NCI-H1417 treated with DMSO at 0.1 percent for 48 hours (cell line): Measurements from ENCODE around the gene MTUS2.

Source experiments
- DNase-seq: peaks from one replicate; lab custom pipeline; 2025; lab: John Stamatoyannopoulos, UW

Gene MTUS2

DNA sequence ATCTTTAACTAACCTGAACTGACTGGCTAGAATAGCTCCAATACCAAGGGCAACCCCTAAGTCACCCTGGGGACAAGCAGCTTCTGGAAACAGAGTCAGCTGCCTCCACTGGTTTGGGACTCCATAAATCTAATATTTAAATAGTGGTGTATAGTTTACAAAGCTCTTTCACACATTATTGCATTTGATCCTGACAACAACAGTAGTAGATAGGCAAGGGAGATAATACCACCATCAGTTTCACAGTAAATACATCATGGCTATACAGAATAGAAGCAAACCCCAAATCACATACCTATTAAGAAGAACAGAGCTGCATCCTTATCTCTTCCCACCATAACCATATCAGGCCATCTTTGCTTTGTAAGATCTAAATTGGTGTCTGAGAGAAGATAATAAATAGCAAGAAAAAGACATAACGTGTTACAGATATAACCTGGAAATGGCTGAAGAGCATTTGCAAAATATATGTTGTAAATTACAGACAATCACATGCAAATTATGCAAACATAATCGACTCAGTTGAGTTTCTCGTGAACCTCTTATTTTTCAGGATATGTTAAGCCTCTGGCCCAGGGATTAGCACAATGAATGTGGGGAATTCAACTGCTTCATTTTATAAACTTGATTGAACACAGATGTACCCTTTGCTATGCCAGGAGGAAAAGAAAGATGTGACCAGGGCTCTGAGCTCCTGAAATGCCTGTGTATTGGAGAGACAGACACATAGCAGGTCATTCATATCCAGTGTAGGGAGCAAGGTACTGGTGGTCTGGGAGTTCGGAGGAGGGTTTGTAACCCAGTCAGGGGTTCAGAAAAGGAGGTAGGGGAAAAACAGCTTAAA, 632.9 kb downstream of the MTUS2 start:
- DNase-seq, result no peak

DNA sequence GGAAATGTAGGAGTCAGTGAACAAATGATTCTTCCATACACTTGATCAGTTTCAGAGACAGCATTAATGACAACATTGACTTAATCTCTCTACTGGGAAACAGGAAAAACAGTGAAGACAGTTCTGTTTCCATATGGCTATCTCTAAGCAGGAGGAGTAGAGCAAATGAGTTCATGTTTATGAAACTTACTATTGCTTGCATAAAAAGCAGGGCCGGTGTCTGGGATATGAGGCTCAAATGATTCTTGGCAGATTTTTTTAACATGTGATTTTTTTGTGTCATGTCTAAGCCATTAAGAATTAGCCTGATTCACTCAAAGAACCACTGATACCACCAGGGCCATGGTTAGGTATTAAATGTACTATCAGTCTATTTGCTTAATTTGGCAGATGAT, 633.5 kb downstream of the MTUS2 start:
- DNase-seq, result no peak

DNA sequence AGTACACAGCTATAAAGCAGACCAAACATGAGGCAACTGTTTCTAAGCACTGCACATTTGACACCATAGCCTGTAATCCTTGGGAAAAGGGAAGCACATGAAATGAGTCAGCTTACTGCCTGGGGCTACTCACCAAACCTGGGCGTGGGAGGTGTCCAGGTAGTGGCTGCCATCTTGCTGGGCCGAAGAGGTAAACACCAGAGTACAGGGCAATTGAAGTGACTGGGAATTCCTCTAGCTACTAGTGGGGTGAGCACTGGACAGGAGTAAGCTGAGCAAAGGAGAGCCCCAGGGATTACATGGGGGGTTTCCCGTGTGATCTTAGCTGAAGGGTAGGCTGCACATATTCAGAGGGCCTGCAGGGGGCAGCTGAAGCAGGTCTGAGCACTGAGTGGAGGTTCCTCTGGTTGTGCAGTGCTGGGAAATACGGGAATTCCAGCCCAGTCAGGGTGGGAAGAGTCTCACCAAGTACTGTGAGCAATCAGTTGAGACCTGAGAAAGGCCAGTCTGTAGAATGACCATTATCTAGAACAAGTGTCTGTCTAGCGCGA, 634.9 kb downstream of the MTUS2 start:
- DNase-seq, result no peak

DNA sequence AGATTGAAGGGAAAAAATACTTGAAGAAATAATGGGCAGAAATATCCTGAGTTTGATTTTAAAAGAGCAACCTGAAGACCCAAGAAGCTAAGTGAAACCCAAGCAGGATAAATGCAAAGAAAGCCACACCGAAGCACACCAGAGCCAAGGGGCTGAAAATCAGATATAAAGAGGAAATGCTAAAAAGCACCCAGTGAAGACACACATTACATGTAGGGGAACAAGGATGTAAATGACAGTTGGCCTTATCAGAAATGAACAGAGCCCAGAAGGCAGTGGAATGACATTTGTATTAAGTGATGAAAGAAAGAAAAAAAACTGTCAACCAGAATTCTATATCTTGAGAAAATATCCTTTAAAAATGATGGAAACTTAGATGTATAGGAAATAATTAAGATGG, 636.3 kb downstream of the MTUS2 start:
- no peak for DNase-seq

DNA sequence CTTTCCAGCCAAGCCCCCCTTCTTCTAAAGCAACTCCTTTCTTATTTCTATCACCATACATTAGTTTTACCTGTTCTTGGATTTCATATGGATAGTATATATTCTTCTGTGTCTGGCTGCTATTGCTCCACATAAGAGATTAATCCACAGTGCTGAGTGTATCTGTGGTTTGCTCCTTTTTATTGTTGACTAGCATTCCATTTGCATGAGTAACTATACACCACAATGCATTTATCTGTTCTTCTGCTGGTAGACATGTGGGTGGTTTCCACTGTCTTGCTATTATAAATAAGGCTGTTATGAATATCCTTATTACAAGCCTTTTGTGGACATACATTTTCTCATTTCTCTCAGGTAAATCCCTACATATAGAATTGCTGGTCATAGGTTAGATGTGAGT, 637.2 kb downstream of the MTUS2 start:
- DNase-seq, result no peak

DNA sequence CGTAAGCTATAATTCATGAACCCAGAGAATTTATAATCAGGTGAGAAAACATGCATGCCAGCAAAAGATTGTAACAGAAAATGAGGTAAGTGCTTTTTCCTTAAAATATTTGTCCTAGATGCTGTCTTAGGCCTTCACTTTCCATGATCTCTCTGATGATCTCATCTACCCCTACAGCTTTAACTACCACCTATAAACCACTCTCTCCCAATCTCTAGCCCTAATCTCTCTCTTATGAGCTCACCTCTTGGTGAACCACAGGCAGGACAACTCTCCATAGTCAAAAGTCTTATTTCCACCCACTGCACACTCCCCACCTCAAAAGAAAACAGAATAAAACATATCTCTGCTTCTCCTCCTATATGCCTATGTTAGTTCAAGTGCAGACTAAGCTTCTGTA, 638.3 kb downstream of the MTUS2 start:
- DNase-seq, result no peak

DNA sequence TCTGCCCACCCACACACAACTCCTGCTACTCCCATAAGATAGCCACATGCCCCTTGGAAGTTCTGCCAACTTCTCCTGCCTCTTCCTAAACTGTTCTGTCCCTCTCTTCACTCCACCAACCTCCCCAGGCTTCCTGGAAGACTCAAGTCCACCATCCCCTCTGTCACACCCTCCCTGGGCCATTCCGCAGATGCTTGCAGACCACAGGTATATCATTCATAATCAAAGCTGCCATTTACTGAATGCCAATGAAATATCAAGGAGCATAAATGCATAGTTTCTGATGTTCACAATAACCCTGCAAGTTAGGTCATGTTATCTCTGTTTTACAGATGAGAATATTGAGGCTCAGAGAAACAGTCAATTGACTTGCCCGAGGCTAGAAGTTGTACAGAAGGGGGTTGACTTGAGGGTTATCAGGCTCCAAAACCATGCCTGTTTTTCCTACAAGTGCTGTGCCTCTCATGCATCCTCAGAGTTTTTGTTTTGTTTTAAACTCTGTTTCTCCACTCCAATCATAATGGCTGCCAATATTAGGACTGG, 639.7 kb downstream of the MTUS2 start:
- DNase-seq, result no peak

DNA sequence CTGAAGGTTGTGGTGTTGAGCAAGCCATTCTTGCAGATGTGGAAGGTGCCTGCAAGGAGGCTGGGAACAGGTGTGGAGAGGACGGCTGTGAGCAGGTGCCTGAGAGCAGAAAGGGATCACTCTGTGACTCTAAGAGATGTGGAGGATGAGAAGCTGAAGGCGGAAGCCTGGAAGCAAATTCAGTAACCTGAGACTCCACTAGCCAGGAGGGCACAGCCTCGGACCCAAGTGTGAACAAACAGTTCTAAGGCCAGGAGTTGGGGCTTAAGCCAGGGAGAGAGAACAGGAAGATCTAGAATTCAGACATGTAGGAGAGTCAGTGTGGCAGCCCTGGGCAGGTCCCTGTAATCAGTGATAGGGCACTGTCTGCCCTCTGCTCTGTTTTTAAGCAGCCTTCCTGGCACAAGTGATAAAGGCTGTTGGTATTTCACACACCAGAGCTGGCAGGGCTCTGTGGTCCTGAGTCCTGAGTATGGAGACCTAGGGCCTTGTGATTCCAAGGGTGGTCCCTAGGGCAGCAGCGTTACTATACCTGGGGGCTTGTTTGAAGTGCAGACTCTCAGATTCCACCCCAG, 644.1 kb downstream of the MTUS2 start:
- DNase-seq, result no peak

DNA sequence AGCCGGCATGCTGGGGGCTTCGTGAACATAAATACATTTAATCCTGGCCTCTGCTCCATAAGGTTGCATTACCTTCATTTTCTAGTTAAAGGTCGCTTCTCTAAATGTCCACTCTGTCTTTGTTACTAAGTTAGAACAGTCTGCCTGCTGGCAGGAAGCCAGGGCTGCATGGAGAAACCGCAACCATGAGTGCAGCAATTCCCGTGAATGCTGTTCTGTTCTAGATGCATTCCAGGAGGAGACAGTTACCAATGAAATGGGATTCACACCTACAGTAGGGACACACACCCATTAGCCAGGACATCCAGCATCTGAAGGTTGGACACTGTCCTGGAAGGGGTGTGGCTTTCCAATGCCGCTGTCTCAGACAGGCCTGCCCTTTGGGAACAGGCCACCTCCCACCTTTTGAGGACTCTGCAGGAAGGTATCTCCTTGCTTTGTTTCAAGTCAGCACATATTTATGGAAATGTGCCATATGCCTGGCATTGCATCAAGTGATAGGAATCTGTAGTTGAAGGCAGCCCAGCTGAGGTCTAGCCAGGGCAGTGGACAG, 645.7 kb downstream of the MTUS2 start:
- no peak for DNase-seq

DNA sequence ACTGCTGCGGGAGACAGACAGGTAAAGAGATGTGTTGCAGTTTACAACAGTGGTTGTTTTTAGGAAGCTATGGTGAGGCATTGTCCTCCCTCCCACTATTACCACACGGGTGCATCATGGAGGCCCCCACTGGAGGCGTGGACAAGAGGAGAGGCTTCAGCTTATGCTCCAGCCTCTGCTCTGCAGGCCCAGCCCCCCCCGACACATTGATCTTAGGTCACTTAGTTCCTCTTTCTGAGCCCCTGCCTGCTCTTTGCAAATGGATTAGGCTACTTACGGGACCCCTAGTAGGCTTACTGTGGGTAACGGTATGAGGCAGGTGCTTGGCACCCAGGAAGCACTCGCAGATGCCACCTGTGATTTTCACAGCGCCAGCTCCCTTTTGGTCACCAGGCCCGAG, 651.4 kb downstream of the MTUS2 start:
- DNase-seq, result no peak

DNA sequence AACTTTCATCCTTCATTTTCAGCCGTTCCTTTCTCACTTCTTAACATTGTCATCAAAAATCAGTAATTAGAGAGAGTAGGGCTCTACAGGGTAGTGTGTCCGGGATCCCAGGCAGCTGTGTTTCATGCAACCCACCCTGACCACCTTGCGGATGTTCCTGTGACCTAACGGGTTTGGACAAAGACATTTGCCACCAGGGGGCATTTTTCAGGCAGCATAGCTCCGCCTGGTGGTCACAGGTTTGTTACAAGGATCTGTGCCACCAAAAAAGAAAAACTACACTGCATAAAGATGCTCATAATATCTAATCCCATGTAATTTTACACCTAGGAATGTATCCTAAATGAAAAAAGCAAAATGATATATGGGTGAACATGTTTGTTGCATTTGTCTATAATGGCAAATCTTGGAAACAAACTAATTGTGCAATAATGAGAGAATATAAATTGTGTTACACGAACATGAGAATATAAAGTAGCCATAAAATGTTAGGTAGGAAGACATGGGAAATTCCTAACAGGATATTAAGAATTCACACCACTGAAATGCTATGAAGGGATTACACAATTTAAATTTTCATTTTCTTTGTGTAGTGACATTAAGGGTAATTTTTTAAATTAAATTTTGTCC, 652.3 kb downstream of the MTUS2 start:
- no peak for DNase-seq

DNA sequence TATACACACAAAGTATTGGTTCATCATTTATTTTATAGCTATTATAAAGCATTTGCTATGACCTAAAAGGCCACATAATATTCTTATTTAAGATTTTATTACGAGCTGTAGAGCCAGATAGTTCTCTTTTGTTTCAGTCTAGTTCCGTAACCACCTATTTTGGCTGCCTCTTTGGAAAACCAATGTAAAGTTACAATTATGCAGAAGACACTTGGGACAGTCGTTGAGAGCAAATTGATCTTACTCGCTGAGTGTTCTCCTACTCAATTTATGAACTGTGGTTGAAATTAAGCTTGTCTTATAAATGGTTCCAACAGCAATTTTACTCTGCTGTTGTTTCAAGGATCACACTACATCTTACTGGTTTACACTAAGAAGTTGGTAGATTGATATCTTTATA, 653.0 kb downstream of the MTUS2 start:
- DNase-seq, result no peak

DNA sequence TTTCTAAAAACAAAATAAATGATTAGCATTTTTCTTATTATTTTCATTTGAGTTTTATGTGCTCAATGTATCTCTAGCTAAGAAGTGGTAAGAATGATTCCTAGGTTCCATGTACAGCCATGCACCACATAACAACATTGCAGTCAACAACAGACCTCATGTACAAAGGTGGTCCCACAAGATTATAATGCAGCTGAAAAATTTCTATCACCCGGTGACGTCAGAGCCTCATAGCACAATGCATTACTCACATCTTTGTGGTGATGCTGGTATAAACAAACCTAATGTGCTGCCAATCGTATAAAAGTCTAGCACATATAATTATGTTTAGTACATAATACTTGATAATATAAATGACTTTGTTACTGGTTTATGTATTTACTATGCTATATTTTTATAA, 654.9 kb downstream of the MTUS2 start:
- no peak for DNase-seq

DNA sequence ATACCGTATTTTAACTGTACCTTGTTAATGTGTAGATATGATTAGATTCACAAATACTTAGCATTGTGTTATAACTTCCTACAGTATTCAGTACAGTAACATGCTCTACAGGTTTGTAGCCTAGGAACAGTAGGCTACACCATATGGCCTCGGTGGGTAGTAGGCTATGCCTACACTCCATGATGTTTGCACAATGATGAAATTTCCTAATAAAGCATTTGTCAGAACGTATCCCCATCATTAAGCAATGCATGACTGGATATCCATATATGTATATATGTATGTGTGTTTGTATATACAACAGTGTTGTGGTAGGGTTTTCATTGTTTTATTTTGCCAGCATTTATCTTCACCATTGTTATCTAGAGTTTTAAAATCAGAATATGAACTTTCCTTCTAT, 655.9 kb downstream of the MTUS2 start:
- no peak for DNase-seq

DNA sequence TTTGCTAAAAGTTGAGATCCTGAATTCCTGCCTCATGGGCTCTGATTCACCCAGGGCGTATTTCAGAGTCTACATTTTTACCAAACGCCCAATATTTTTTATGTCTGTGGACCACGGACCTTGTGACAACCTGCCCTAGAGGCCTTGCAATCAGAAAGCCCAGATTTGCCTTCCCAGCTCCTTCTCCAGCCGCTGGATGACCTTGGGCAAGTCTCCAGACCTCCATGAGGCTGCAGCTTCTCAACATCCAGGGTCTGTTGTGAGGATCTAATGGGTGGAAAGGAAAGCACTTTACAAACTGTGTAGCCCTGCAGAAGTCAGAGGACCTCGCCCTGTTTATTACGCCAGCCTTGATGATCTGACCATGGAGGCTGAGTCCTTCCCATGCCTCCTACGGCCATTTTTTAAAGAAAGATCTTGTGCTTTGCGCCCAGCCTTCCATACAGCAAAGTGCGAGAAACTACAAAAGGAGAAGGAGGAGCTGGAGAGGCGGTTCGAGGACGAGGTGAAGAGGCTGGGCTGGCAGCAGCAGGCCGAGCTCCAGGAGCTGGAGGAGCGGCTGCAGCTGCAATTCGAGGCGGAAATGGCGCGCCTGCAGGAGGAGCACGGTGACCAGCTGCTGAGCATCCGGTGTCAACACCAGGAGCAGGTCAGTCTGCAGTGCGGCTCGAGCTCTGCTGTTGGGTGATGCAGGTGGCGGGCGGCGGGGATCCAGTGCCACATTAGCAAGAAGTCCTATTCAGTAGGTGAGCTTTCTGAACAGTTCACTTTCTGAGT, 659.8 kb downstream of the MTUS2 start:
- DNase-seq, result no peak

DNA sequence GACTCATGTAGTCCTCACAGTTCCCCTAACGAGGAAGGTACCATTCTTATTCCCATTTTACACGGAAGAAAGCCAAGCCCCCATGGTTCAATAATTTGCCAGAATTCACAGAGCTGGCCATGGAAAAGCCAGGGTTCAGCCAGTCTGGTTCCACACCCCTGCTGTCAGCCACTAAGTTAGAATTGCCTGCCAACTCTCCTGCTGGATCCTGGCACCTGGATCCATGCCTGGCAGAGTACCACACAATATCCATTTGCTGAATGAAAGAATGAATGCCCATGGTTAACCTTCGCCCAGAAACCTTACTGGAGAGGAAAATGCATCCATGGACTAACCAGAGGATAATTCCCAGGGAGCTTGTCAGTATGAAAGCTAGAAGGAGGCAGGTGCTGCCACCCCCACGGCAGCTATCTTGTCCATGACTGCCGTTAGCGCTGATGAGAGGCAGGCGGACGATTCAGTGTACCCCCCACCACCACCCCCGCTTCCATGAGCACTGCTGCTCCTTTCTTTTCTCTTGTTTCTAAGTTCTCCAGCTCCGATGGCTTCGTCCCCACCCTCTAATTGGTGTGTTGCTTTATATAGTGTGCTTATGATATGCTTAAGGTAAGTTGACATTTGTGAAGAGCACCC, 660.9 kb downstream of the MTUS2 start:
- DNase-seq, result no peak

DNA sequence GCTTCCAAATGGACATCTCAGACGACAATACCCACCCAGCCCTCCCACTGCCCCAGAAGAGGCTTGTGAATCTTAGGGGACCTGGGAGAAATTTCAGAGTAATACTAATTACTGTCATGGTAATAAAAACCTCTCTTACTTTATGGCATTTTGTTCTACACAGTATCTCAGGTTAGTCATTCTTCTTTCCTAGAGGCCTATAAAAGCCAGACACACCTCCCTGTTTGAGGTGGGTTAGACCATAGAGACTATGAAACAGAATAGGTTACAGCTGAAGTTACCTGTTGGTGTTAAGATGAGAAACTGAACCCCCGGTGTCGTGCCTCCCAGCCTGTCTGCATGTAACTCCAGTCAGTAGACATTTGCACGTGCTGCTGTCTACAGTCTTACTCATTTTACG, 661.5 kb downstream of the MTUS2 start:
- no peak for DNase-seq

DNA sequence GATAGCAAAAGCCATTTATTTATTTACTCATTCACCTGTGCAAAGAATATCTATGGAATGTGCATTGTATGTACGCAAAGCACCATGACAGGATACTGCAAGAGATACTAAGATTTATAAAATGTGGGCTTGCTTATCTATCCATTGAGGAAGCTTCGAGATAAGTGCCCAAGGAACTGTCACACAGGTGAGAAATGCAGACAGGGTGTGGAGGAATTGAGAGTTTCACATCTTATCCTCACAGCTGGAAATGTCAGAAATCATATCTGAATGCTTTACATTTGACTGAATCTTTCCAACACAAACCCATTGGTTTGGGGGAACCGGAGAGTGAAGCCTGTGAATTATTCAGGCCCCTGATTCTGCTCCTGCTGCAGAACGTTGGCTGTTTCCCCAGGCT, 662.4 kb downstream of the MTUS2 start:
- DNase-seq, result no peak

DNA sequence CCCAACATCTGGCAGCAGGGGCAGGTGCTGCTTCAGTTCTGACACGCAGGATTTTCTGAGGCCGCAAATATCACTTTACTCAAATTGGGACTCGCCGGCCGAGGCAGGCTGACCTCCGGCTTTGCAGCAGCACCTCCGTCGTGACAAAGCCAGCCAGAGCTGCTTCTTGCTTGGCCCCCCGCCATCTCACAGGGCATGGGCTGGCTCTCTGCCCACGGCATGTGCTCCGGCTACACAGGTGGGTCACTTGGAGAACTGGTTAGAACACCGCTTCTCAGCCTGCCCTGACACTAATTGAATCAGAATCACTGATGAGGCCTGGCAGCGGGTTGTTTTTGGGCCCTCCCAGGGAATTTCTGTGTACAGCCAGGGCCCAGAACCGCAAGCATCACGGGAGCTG, 663.1 kb downstream of the MTUS2 start:
- DNase-seq, result no peak

DNA sequence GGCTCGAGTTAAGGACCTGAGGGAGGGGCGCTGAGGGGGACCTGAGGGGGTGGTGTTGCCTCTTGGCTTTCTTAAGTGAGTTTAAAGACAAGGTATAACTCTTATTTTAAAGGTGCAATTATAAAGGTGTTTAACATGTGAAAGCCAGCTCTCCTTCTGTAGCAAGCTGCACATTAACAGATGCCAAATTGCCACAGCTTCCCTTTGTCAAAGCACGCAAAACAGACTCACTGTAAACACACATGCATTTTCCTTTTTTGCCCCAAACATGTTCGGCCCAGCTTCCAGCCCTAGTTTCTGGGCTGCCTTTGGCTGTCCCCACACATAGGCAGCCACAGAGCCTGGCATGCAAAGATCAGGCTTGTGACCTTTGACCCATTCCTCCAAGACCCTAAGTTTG, 663.5 kb downstream of the MTUS2 start:
- no peak for DNase-seq

DNA sequence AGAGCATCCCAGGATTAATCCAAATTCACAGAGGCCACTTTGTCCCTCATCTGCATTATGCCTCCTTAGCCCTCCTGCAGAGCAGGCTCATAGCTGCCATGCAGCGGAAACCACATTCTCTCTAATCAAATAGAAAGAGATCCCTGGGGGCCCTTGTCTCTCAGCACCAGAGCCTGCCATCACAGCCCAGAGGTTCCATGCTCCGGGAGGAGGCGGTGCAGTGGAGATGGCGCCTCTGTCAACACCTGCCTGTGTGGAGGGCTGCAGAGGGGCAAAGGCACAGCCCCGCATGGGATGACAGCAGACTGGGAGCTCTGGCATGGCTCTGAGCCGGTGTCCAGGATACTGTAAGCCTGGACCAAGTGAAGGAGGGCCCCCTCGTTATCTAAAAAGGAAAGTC, 664.1 kb downstream of the MTUS2 start:
- DNase-seq, result no peak
